Colonic mucosa (tissue), 4 donors: ENCODE measurements around the gene PRXL2B. TPM values are rescaled to one million over a fixed set of nuclear protein-coding genes. Genes with fewer than 3 reads are reported as not detected.

Experiments
- DNase-seq: peaks from one replicate; pipeline ENCODE4 v3.0.0-alpha.2; 2020
- H3K27ac ChIP-seq: fragments of 200-600 bp; one replicate; pipeline ENCODE4 v1.8.0; 2021
- H3K27me3 ChIP-seq: fragments of 200-600 bp; one replicate; pipeline ENCODE4 v1.8.0; 2021
- H3K36me3 ChIP-seq: fragments of 200-600 bp; one replicate; pipeline ENCODE4 v1.8.0; 2021
- H3K4me1 ChIP-seq: fragments of 200-600 bp; one replicate; pipeline ENCODE4 v1.8.0; 2021; ENCODE audit warnings: mild to moderate bottlenecking
- H3K4me3 ChIP-seq: fragments of 200-600 bp; one replicate; pipeline ENCODE4 v1.8.0; 2021
- H3K9ac ChIP-seq, 2 donors: one replicate each; pipeline ENCODE4 v1.7.0; 2013; ENCODE audit warnings: control low read depth in 2 of 2, low read depth in 2 of 2, low read length in 2 of 2
- H3K9me3 ChIP-seq: fragments of 200-600 bp; one replicate; pipeline ENCODE4 v1.8.0; 2021
- CTCF ChIP-seq: fragments of 200-600 bp; IDR thresholded peaks from one replicate; pipeline ENCODE4 v1.8.0; 2022; ENCODE audit warnings: antibody characterized with exemption, mild to moderate bottlenecking
- intact Hi-C: fragments of 100-400 bp; cut with DNase I; formaldehyde crosslinking; loops from one replicate; pipeline ENCODE4 v1.14.1; 2022
- total RNA-seq, 2 donors: library from RNA; stranded (reverse); fragmentation: NEBNext Ultra II Directional in 1 of 2; extraction: Animal tissue kit (Norgen Biotek cat#: 25700) in 1 of 2; gene quantifications; one replicate each; pipeline ENCODE4 v1.2.1, GENCODE V29; 2021
- donor health status: healthy.
- donor health status: DM: no; HTN: no; CAD: no.
- donor health status: DM: no; HTN: no; CAD: no.

Gene PRXL2B
- total RNA-seq, 2 donors from 2014 or later, result 105 to 120 TPM

- H3K9me3 ChIP-seq, result no peaks in the 10 kb centered on the region
- DNase-seq, result peak; percentile 13
- H3K4me1 ChIP-seq, result no peaks in the 10 kb centered on the region
- H3K9ac ChIP-seq, result no peak overlapping the region
- no peaks in the 10 kb centered on the region for H3K27me3 ChIP-seq
- no peaks in the 10 kb centered on the region for H3K36me3 ChIP-seq
- no peak for TF ChIP-seq CTCF
- intact Hi-C loops, result no loop called here
- no peak overlapping the region for H3K4me3 ChIP-seq
- H3K27ac ChIP-seq, result no peak overlapping the region
Observed at GRCh38 chr1:2604156-2604843, 17.7 kb downstream of the PRXL2B start.

GRCh38 chr1:2604844-2605508 is 18.4 kb downstream of the PRXL2B start:
- no peak overlapping the region for H3K4me3 ChIP-seq
- H3K36me3 ChIP-seq, result no peaks in the 10 kb centered on the region
- no peak overlapping the region for H3K27ac ChIP-seq
- H3K4me1 ChIP-seq, result no peaks in the 10 kb centered on the region
- no peak overlapping the region for H3K9ac ChIP-seq
- TF ChIP-seq CTCF, result no peak
- intact Hi-C loops, result no loop called here
- no peaks in the 10 kb centered on the region for H3K9me3 ChIP-seq
- H3K27me3 ChIP-seq, result no peaks in the 10 kb centered on the region
- DNase-seq, result no peak

- H3K4me1 ChIP-seq, result no peaks in the 10 kb centered on the region
- H3K27ac ChIP-seq, result no peak overlapping the region
- H3K9me3 ChIP-seq, result no peaks in the 10 kb centered on the region
- H3K36me3 ChIP-seq, result no peaks in the 10 kb centered on the region
- H3K27me3 ChIP-seq, result peaks cover 1% of the 10 kb centered on the region
- no peak for DNase-seq
- H3K9ac ChIP-seq, result no peak overlapping the region
- intact Hi-C loops, result no loop called here
- TF ChIP-seq CTCF, result no peak
- H3K4me3 ChIP-seq, result no peak overlapping the region
Observed at GRCh38 chr1:2605509-2606395, 19.2 kb downstream of the PRXL2B start.

- no peaks in the 10 kb centered on the region for H3K36me3 ChIP-seq
- H3K9me3 ChIP-seq, result no peaks in the 10 kb centered on the region
- H3K27ac ChIP-seq, result no peak overlapping the region
- intact Hi-C loops, result no loop called here
- DNase-seq, result no peak
- H3K4me3 ChIP-seq, result no peak overlapping the region
- H3K27me3 ChIP-seq, result peaks cover 3% of the 10 kb centered on the region
- no peak overlapping the region for H3K9ac ChIP-seq
- no peaks in the 10 kb centered on the region for H3K4me1 ChIP-seq
- no peak for TF ChIP-seq CTCF
Observed at GRCh38 chr1:2606396-2606880, 19.9 kb downstream of the PRXL2B start.

GRCh38 chr1:2606881-2607621 is 20.5 kb downstream of the PRXL2B start:
- no peak for DNase-seq
- no peaks in the 10 kb centered on the region for H3K36me3 ChIP-seq
- peaks cover 3% of the 10 kb centered on the region for H3K27me3 ChIP-seq
- no peaks in the 10 kb centered on the region for H3K9me3 ChIP-seq
- H3K9ac ChIP-seq, result no peak overlapping the region
- no peak overlapping the region for H3K27ac ChIP-seq
- intact Hi-C loops, result no loop called here
- no peaks in the 10 kb centered on the region for H3K4me1 ChIP-seq
- TF ChIP-seq CTCF, result no peak
- H3K4me3 ChIP-seq, result no peak overlapping the region
